Endothelial cell of umbilical vein (primary cell): ENCODE measurements around the gene OSBPL6.

Experiments
- POLR2A ChIP-seq: IDR thresholded peaks from 2 replicates; pipeline ENCODE4 v1.6.1; 2012; ENCODE audit warnings: low read depth, mild to moderate bottlenecking, control low read depth, low read length
- TF ChIP-seq, protein P1 (sequence below), 2 donors: IDR thresholded peaks; 1 replicate in 1 of 2; 2 replicates in 1 of 2; pipeline ENCODE4 v1.5.1; 2011; ENCODE audit warnings: low read length in 2 of 2, mild to moderate bottlenecking in 2 of 2, moderate library complexity in 2 of 2, control low read depth in 1 of 2, inconsistent platforms in 1 of 2, low read depth in 1 of 2; ENCODE audit not compliant: insufficient read depth in 1 of 2; ENCODE audit errors: extremely low read depth in 1 of 2

DNA sequence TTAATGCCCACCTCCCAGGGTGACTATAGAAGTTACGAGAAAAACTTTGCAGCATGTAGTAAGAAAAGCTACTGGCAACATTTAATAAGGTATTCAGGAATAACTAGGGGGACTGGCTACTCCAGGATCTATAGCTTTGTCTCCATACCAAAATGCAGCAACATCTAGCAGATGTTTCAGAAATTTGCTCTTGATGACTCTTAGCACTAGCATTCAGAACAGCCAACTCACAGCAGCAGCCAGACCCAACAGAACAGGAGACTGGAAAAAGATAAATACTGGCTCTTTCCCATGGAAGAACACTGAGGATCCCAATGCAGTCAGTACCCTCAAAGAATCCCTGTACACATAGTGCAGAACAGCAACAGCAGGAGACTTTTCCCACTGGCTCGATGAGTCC, 151.6 kb downstream of the OSBPL6 start:
- TF ChIP-seq POLR2A = no peak
- TF ChIP-seq, protein P1, sequence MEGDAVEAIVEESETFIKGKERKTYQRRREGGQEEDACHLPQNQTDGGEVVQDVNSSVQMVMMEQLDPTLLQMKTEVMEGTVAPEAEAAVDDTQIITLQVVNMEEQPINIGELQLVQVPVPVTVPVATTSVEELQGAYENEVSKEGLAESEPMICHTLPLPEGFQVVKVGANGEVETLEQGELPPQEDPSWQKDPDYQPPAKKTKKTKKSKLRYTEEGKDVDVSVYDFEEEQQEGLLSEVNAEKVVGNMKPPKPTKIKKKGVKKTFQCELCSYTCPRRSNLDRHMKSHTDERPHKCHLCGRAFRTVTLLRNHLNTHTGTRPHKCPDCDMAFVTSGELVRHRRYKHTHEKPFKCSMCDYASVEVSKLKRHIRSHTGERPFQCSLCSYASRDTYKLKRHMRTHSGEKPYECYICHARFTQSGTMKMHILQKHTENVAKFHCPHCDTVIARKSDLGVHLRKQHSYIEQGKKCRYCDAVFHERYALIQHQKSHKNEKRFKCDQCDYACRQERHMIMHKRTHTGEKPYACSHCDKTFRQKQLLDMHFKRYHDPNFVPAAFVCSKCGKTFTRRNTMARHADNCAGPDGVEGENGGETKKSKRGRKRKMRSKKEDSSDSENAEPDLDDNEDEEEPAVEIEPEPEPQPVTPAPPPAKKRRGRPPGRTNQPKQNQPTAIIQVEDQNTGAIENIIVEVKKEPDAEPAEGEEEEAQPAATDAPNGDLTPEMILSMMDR (IDR thresholded peaks at IDR 0.05; ENCODE audit: extremely low read depth in 1 of 2, insufficient read depth in 1 of 2, low read depth in 1 of 2, low read length in 2 of 2) = no peak
